Progenitor cell of endocrine pancreas (in vitro differentiated cells): Measurements from ENCODE around the gene PTGES3. TPM values are rescaled to one million over a fixed set of nuclear protein-coding genes. Genes with fewer than 3 reads are reported as not detected.
"Not testable (repeated sequence)": the region's sequence is repeated elsewhere in the genome, so short reads cannot be mapped to it uniquely, and the experiment has no call there.

Experiments
- DNase-seq: peaks from one replicate; pipeline ENCODE4 v3.0.0; 2021; ENCODE audit warnings: low spot score; ENCODE audit not compliant: unreplicated experiment
- H3K27ac Mint-ChIP-seq: 2 replicates; pipeline ENCODE4 v1.8.0; 2021; ENCODE audit warnings: mild to moderate bottlenecking, moderate library complexity, mixed read lengths
- H3K27me3 Mint-ChIP-seq: 2 replicates; pipeline ENCODE4 v1.8.0; 2021; ENCODE audit warnings: mixed read lengths
- H3K36me3 Mint-ChIP-seq: 2 replicates; pipeline ENCODE4 v1.8.0; 2022; ENCODE audit warnings: mixed read lengths; ENCODE audit not compliant: insufficient read depth
- H3K4me1 Mint-ChIP-seq: 2 replicates; pipeline ENCODE4 v1.8.0; 2021; ENCODE audit warnings: low read depth, mixed read lengths
- H3K4me3 Mint-ChIP-seq: 2 replicates; pipeline ENCODE4 v1.8.0; 2021; ENCODE audit warnings: low read depth, mild to moderate bottlenecking, moderate library complexity, mixed read lengths
- H3K9me3 Mint-ChIP-seq: 2 replicates; pipeline ENCODE4 v1.8.0; 2021; ENCODE audit warnings: low read depth, mixed read lengths
- total RNA-seq: library from RNA; stranded (reverse); gene quantifications from 2 replicates; pipeline ENCODE4 v1.2.1, GENCODE V29; 2021
- TF ChIP-seq, protein P1 (sequence below): fragments of 200-600 bp; sonication (generic); IDR thresholded peaks from one replicate; pipeline ENCODE4 v1.5.0; 2021; ENCODE audit warnings: antibody characterized with exemption, mild to moderate bottlenecking; ENCODE audit not compliant: unreplicated experiment

PTGES3 gene
- total RNA-seq, 1 donor from 2014 or later = 234 TPM

- TF ChIP-seq, protein P1, sequence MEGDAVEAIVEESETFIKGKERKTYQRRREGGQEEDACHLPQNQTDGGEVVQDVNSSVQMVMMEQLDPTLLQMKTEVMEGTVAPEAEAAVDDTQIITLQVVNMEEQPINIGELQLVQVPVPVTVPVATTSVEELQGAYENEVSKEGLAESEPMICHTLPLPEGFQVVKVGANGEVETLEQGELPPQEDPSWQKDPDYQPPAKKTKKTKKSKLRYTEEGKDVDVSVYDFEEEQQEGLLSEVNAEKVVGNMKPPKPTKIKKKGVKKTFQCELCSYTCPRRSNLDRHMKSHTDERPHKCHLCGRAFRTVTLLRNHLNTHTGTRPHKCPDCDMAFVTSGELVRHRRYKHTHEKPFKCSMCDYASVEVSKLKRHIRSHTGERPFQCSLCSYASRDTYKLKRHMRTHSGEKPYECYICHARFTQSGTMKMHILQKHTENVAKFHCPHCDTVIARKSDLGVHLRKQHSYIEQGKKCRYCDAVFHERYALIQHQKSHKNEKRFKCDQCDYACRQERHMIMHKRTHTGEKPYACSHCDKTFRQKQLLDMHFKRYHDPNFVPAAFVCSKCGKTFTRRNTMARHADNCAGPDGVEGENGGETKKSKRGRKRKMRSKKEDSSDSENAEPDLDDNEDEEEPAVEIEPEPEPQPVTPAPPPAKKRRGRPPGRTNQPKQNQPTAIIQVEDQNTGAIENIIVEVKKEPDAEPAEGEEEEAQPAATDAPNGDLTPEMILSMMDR = no peak
- Mint-ChIP-seq H3K27me3 (no peaks in the 10 kb centered on the region), H3K36me3 (peaks cover 23% of the 10 kb centered on the region), H3K9me3 (no peaks in the 10 kb centered on the region), H3K4me1 (peaks cover 3% of the 10 kb centered on the region), H3K27ac (peak overlapping the region; percentile 56), H3K4me3 (no peak overlapping the region)
- DNase-seq = no peak
Observed at GRCh38 chr12:56709759-56710376, 21.8 kb upstream of the PTGES3 start.

GRCh38 chr12:56704522-56704921 lies 16.4 kb upstream of the PTGES3 start:
- H3K27ac Mint-ChIP-seq, H3K27me3 Mint-ChIP-seq: not testable (repeated sequence)

DNA sequence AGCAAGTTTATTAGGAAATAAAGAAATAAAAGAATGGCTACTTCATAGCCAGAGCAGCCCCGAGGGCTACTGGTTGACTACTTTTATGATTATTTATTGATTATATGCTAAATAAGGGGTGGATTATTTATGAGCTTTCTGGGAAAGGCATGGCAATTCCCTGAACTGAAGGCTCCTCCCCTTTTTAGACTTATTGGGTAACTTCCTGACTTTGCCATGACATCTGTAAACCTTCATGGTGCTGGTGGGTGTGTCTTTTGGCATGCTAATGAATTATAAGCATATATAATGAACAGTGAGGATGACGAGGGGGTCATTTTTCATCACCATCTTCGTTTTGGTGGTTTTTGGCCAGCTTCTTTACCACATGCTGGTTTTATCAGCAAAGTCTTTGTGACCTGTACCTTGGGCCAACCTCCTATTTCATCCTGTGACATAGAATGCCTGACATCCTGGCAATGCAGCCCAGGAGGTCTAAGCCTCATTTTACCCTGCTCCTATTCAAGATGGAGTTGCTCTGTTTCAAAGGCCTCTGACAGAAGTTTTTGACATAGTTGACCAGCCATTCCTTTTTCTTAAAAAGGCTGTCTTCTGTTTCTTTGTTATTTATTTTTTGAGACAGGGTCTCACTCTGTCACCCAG lies 11.1 kb upstream of the PTGES3 start:
- H3K4me1 Mint-ChIP-seq = peaks cover 2% of the 10 kb centered on the region
- TF ChIP-seq, protein P1 = no peak
- H3K4me3 Mint-ChIP-seq = no peak overlapping the region
- H3K36me3 Mint-ChIP-seq = no peaks in the 10 kb centered on the region
- H3K27me3 Mint-ChIP-seq = peaks cover 5% of the 10 kb centered on the region
- no peaks in the 10 kb centered on the region for H3K9me3 Mint-ChIP-seq
- DNase-seq = no peak
- H3K27ac Mint-ChIP-seq = peak overlapping the region; percentile 16

More at GRCh38 chr12:56704522-56704921, 16.4 kb upstream of the PTGES3 start:
- H3K4me1 Mint-ChIP-seq, DNase-seq, H3K9me3 Mint-ChIP-seq, H3K36me3 Mint-ChIP-seq, H3K4me3 Mint-ChIP-seq: not testable (repeated sequence)

DNA sequence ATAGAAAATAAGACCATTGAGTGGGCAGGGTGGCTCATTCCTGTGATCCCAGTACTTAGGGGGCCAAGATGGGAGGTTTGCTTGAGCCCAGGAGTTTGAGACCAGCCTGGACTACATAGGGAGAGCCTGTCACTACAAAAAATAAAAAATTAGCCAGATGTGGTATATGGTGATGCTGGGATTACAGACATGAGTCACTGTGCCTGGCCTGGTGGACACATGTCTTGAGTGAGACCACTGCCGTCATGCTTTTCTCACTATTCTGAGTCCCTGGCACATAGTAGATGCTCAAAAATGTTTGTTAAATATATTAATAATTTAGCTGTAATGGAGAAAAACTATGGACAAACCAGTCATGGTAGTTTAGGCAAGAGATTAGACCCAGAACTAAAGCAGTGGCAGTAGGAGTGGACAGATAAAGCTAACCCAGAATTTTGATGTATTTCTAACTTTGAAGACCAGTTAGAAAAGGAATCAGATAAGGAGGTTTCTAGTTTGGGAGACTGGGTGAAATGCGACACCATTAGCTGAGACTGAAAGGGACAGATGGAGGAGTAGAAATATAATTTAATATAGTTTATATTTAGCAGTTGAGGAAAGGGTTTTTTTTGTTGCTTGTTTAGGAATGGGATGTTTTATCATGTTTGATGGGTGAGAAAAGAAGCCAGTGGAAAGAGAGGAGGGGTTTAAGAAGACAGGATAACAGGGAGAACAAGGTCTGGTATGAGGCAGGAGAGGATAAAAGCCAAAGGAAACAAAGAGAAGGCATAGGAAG lies 7.4 kb upstream of the PTGES3 start:
- Mint-ChIP-seq H3K4me3 (no peak overlapping the region), H3K9me3 (no peaks in the 10 kb centered on the region), H3K27ac (no peak overlapping the region), H3K4me1 (peaks cover 2% of the 10 kb centered on the region), H3K27me3 (peaks cover under 1% of the 10 kb centered on the region), H3K36me3 (no peaks in the 10 kb centered on the region)
- TF ChIP-seq, protein P1 = no peak
- no peak for DNase-seq

GRCh38 chr12:56694161-56694560 lies 6.1 kb upstream of the PTGES3 start:
- Mint-ChIP-seq H3K4me3 (no peak overlapping the region), H3K36me3 (no peaks in the 10 kb centered on the region), H3K27me3 (no peaks in the 10 kb centered on the region), H3K4me1 (peaks cover 2% of the 10 kb centered on the region), H3K9me3 (no peaks in the 10 kb centered on the region), H3K27ac (no peak overlapping the region)
- no peak for DNase-seq
- TF ChIP-seq, protein P1 = no peak

DNA sequence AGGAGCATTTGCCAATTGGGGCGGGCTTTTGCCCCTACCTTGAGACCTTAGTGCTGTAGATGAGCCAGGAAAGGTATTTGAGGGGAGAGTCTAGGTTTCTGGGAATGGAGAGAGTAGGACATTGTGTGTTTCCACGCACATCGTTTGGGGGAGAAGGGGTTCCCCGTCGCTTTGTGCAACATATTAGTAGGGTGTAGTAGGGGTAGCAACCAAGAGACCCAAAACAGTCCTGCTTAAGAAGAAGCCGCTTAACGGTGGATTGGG lies 694 bp upstream of the PTGES3 start:
- no peak for DNase-seq
- TF ChIP-seq, protein P1 = no peak
- Mint-ChIP-seq H3K9me3 (no peaks in the 10 kb centered on the region), H3K27me3 (no peaks in the 10 kb centered on the region), H3K27ac (peak overlapping the region; percentile 98), H3K36me3 (peaks cover 13% of the 10 kb centered on the region), H3K4me1 (peaks cover 20% of the 10 kb centered on the region), H3K4me3 (peak overlapping the region; percentile 96)
